Upper lobe of left lung (tissue), 4 donors: ENCODE measurements around the gene TP73.

ENCODE experiments used
- CTCF ChIP-seq, 6 experiments: fragments of 450-650 bp in 4 of 6; fragments of 200-600 bp in 2 of 6; sonication (generic) in 2 of 6; IDR thresholded peaks; one replicate each; pipeline ENCODE4 v1.5.1; 2016 to 2019; ENCODE audit warnings: antibody characterized with exemption in 6 of 6
- POLR2AphosphoS5 ChIP-seq, 2 donors: sonication (generic); formaldehyde crosslinking; IDR thresholded peaks; one replicate each; pipeline ENCODE4 v1.5.1; 2017; ENCODE audit warnings: antibody characterized with exemption in 2 of 2

GRCh38 chr1:3685906-3686305 lies 33.6 kb downstream of the TP73 start:
- TF ChIP-seq CTCF (IDR thresholded peaks at IDR 0.05) (no peak), POLR2AphosphoS5 (IDR thresholded peaks at IDR 0.05) (no peak)
